Measurements from ENCODE around the gene PARVB. TPM values are rescaled to one million over a fixed set of nuclear protein-coding genes. Genes with fewer than 3 reads are reported as not detected.

The PARVB gene
- total and polyA plus RNA-seq, 2 of the 8 experiments (the other 6 are each of a cell fraction or from before 2014, with no cell fraction given), result 14.5 to 18.6 TPM

- H2BK15ac ChIP-seq (ENCODE audit: low read length), result no peak overlapping the region
- WGBS, 2 experiments (ENCODE audit: extremely low coverage in 1 of 2, insufficient coverage in 1 of 2, insufficient read length in 1 of 2, insufficient replicate concordance in 2 of 2, low coverage in 1 of 2, low lambda C conversion rate in 2 of 2, missing lambda C conversion rate in 1 of 2), result 89% methylated on average over 11 of the region's 11 CpGs; no CpG with 5 or more reads in 1 of the 2 experiments
- H2BK5ac ChIP-seq (ENCODE audit: low read depth, low read length), result no peak overlapping the region
- no peak for TF ChIP-seq RAD21 (IDR thresholded peaks at IDR 0.05 in 1 of 2, conservative IDR thresholded peaks at IDR 0.05 in 1 of 2; ENCODE audit: low read depth in 2 of 2, low read length in 2 of 2)
- TF ChIP-seq CHD2 (IDR thresholded peaks at IDR 0.05; ENCODE audit: low read length), result no peak
- no peak for TF ChIP-seq PHF8 (conservative IDR thresholded peaks at IDR 0.05; ENCODE audit: low read depth, low read length)
- TF ChIP-seq EGR1 (IDR thresholded peaks at IDR 0.05; ENCODE audit: borderline replicate concordance, low read depth, low read length), result no peak
- no peak for TF ChIP-seq BACH1 (IDR thresholded peaks at IDR 0.05; ENCODE audit: low read length)
- no peak for TF ChIP-seq USF2 (IDR thresholded peaks at IDR 0.05; ENCODE audit: low read length)
- no peak for TF ChIP-seq YY1 (IDR thresholded peaks at IDR 0.05; ENCODE audit: low read depth, low read length)
- TF ChIP-seq JUND (IDR thresholded peaks at IDR 0.05; ENCODE audit: low read length), result no peak
- TF ChIP-seq KDM5A (IDR thresholded peaks at IDR 0.05; ENCODE audit: low read length), result no peak
- TF ChIP-seq TCF12 (IDR thresholded peaks at IDR 0.05; ENCODE audit: low read depth, low read length), result no peak
- POLR2A ChIA-PET (ENCODE audit: partially characterized antibody), result no interaction called here
- H2BK20ac ChIP-seq (ENCODE audit: low read length), result no peak overlapping the region
- no peak overlapping the region; the same call in 1 of the 2 replicates for H4K8ac ChIP-seq (ENCODE audit: extremely low read depth, insufficient read depth, low read length)
- no peak overlapping the region for H3K14ac ChIP-seq (ENCODE audit: insufficient read length)
- no peaks in the 10 kb centered on the region for H3K23me2 ChIP-seq (ENCODE audit: low read depth, low read length)
- FAIRE-seq, result no peak
- DNase-seq (ENCODE audit: low read depth in 1 of 2, low spot score in 2 of 2), result no peak
- H3K9ac ChIP-seq (replicated peaks in 1 of 4; ENCODE audit: extremely low read depth in 1 of 4, low read depth in 3 of 4, low read length in 3 of 4), result no peak overlapping the region
- H3K4ac ChIP-seq (replicated peaks; ENCODE audit: insufficient read length, low read depth, low read length), result no peak overlapping the region
- H3K27me3 ChIP-seq (replicated peaks in 1 of 4; ENCODE audit: control insufficient read depth in 3 of 4, extremely low read depth in 1 of 4, insufficient read depth in 3 of 4, low read length in 3 of 4), result no peaks in the 10 kb centered on the region
- no peak overlapping the region for H2AK5ac ChIP-seq (ENCODE audit: low read depth, low read length)
- no peaks in the 10 kb centered on the region for H3K79me2 ChIP-seq (ENCODE audit: control insufficient read depth in 1 of 2, insufficient read depth in 2 of 2, low read length in 2 of 2)
- H3K9me3 ChIP-seq (ENCODE audit: insufficient read depth in 2 of 2, low read depth in 1 of 2, low read length in 1 of 2), result no peaks in the 10 kb centered on the region
- H3K4me3 ChIP-seq (ENCODE audit: extremely low read depth in 1 of 4, insufficient read depth in 2 of 4, low read depth in 3 of 4, low read length in 4 of 4), result no peak overlapping the region
- H2AFZ ChIP-seq (ENCODE audit: low read length), result no peak overlapping the region
- no peak overlapping the region for H2BK120ac ChIP-seq (replicated peaks; ENCODE audit: low read depth, low read length)
- H3K36me3 ChIP-seq (ENCODE audit: control insufficient read depth in 2 of 4, insufficient read depth in 4 of 4, low read length in 3 of 4), result no peaks in the 10 kb centered on the region
- peaks cover 0 to 3% of the 10 kb centered on the region in 2 experiments for H4K20me1 ChIP-seq (replicated peaks in 1 of 2; ENCODE audit: control insufficient read depth in 1 of 2, insufficient read depth in 2 of 2, low read length in 2 of 2)
- H3K27ac ChIP-seq (ENCODE audit: low read depth, low read length), result no peak overlapping the region
- no peaks in the 10 kb centered on the region; a peak in 1 of 7 replicates for H3K4me1 ChIP-seq (replicated peaks in 1 of 4; ENCODE audit: control insufficient read depth in 3 of 4, insufficient read depth in 4 of 4, low read length in 3 of 4)
- no peaks in the 10 kb centered on the region for H3K79me1 ChIP-seq (ENCODE audit: low read depth, low read length)
- no peak overlapping the region; the same call in 1 of the 2 replicates for H3K18ac ChIP-seq (ENCODE audit: extremely low read depth, low read length)
- CTCF ChIA-PET (ENCODE audit: partially characterized antibody), result interaction anchor here (1.0 to 1.7 kb wide), 2 partner anchors 10 to 72 kb away, joined by 4 to 8 read pairs; no protein-coding TSS in a partner anchor
- H3K23ac ChIP-seq (ENCODE audit: insufficient read length), result no peak overlapping the region
- H4K91ac ChIP-seq (replicated peaks; ENCODE audit: insufficient read length, low read length), result no peak overlapping the region
- no peak overlapping the region for H3K4me2 ChIP-seq (ENCODE audit: insufficient read depth in 1 of 2, low read depth in 2 of 2, low read length in 2 of 2)
- H4K5ac ChIP-seq (ENCODE audit: insufficient read length, low read depth, low read length), result no peak overlapping the region
- H2BK12ac ChIP-seq (ENCODE audit: low read depth, low read length), result no peak overlapping the region
- H3K56ac ChIP-seq (replicated peaks; ENCODE audit: insufficient read length, low read depth, low read length), result no peak overlapping the region
Observed at GRCh38 chr22:44075670-44076069, 51.6 kb downstream of the PARVB start.
